Right lobe of liver (tissue), 6 donors: ENCODE measurements around the gene IQCB1. TPM values are rescaled to one million over a fixed set of nuclear protein-coding genes. Genes with fewer than 3 reads are reported as not detected.
"Not testable (repeated sequence)": the region's sequence is repeated elsewhere in the genome, so short reads cannot be mapped to it uniquely, and the experiment has no call there.

ENCODE experiments used
- ATAC-seq, 4 donors: fragments of 200-7000 bp; cut with Tn5 transposase; one replicate each; pipeline ENCODE4 v1.9.1; 2020; ENCODE audit warnings: mild to moderate bottlenecking in 4 of 4, moderate library complexity in 4 of 4
- DNase-seq, 3 donors: peaks; one replicate each; pipeline ENCODE4 v3.0.0-alpha.2; 2020
- H3K27ac ChIP-seq, 3 donors: fragments of 200-600 bp; one replicate each; pipeline ENCODE4 v1.8.0; 2022
- H3K27me3 ChIP-seq, 2 donors: fragments of 200-600 bp; one replicate each; pipeline ENCODE4 v1.8.0; 2022
- H3K36me3 ChIP-seq, 4 donors: fragments of 200-600 bp; sonication (generic) in 1 of 4; one replicate each; pipeline versions ENCODE4 v1.5.1 to v1.8.0; 2017 to 2022; ENCODE audit warnings: control low read depth in 1 of 4
- H3K4me1 ChIP-seq, 4 donors: fragments of 200-600 bp; sonication (generic) in 1 of 4; one replicate each; pipeline versions ENCODE4 v1.5.1 to v1.8.0; 2017 to 2022; ENCODE audit warnings: control low read depth in 1 of 4
- H3K4me3 ChIP-seq, 3 donors: fragments of 200-600 bp; one replicate each; pipeline ENCODE4 v1.8.0; 2022
- H3K9me3 ChIP-seq, 4 donors: fragments of 200-600 bp; sonication (generic) in 1 of 4; one replicate each; pipeline versions ENCODE4 v1.5.1 to v1.8.0; 2017 to 2022; ENCODE audit warnings: control low read depth in 1 of 4
- POLR2A ChIP-seq: fragments of 450-650 bp; IDR thresholded peaks from one replicate; pipeline ENCODE4 v1.6.1; 2017; ENCODE audit warnings: antibody characterized with exemption, mild to moderate bottlenecking
- WGBS: methylation state at CpG from one replicate; pipeline ENCODE4 v1.1.6; 2018; ENCODE audit warnings: low coverage, low lambda C conversion rate; ENCODE audit not compliant: insufficient coverage; ENCODE audit errors: missing lambda C conversion rate; 5-methylcytosine and 5-hydroxymethylcytosine counted together
- intact Hi-C, 2 donors: fragments of 100-400 bp; cut with DNase I; formaldehyde crosslinking; loops; one replicate each; pipeline versions ENCODE4 v1.11.2 to v1.14.1; 2022
- total RNA-seq, 6 experiments: library from RNA; depleted of rRNA in 2 of 6; stranded (reverse); fragments of >200 nt in 2 of 6; fragmentation: NEBNext Ultra II Directional in 3 of 6; extraction: Animal tissue kit (Norgen Biotek cat#: 25700) in 3 of 6; gene quantifications; one replicate each; pipeline versions ENCODE4 v1.1.0 to v1.2.4, GENCODE V29; 2016 to 2023
- TF ChIP-seq, protein P1 (sequence below), 4 donors: fragments of 200-600 bp in 3 of 4; fragments of 450-650 bp in 1 of 4; IDR thresholded peaks; one replicate each; pipeline versions ENCODE4 v1.5.1 to v1.8.0; 2016 to 2022; ENCODE audit warnings: antibody characterized with exemption in 4 of 4, mild to moderate bottlenecking in 2 of 4
- donor health status: DM: no; HTN: yes; CAD: no.
- donor health status: DM: no; HTN: no; CAD: no.
- donor health status: DM: no; HTN: no; CAD: no.
- donor health status: DM: no; HTN: yes; CAD: no.
- donor health status: DM: no; HTN: yes; CAD: no.

Gene IQCB1
- total RNA-seq, 6 experiments from 2014 or later: 3.6 to 8.8 (median 5.4) TPM

DNA sequence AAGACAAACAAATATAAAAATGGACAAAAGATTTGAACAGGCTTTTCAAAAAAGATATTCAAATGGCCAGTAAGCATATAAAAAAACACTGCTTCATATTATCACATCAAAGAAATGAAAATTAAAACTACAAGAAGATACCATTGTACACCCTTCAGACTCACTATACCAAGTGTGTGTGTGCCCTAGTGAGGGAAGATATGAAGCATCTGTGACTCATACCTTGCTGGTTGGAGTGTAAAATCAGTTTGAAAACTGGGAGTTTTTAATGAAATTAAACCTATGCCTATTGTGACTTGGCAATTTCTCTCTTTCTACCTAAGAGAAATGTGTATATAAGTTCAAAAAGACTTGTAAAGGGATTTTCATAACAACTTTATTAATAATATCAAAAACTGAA, 35.9 kb upstream of the IQCB1 start:
- Histone ChIP-seq H3K4me3 (no peak overlapping the region), H3K9me3 (no peaks in the 10 kb centered on the region), H3K27me3 (no peaks in the 10 kb centered on the region), H3K36me3 (no peaks in the 10 kb centered on the region), H3K4me1 (no peaks in the 10 kb centered on the region), H3K27ac (no peak overlapping the region)
- no peak for ATAC-seq
- intact Hi-C loops: no loop called here
- no peak for DNase-seq
- TF ChIP-seq, protein P1, sequence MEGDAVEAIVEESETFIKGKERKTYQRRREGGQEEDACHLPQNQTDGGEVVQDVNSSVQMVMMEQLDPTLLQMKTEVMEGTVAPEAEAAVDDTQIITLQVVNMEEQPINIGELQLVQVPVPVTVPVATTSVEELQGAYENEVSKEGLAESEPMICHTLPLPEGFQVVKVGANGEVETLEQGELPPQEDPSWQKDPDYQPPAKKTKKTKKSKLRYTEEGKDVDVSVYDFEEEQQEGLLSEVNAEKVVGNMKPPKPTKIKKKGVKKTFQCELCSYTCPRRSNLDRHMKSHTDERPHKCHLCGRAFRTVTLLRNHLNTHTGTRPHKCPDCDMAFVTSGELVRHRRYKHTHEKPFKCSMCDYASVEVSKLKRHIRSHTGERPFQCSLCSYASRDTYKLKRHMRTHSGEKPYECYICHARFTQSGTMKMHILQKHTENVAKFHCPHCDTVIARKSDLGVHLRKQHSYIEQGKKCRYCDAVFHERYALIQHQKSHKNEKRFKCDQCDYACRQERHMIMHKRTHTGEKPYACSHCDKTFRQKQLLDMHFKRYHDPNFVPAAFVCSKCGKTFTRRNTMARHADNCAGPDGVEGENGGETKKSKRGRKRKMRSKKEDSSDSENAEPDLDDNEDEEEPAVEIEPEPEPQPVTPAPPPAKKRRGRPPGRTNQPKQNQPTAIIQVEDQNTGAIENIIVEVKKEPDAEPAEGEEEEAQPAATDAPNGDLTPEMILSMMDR (IDR thresholded peaks at IDR 0.05): no peak
- no peak for TF ChIP-seq POLR2A

- H3K27me3 ChIP-seq: no peaks in the 10 kb centered on the region
- no peak overlapping the region for H3K27ac ChIP-seq
- no peaks in the 10 kb centered on the region for H3K9me3 ChIP-seq
- TF ChIP-seq POLR2A: no peak
- TF ChIP-seq, protein P1 (IDR thresholded peaks at IDR 0.05): no peak
- H3K36me3 ChIP-seq: no peaks in the 10 kb centered on the region
- no peaks in the 10 kb centered on the region for H3K4me1 ChIP-seq
- WGBS: 88% methylated on average over 1 of the region's 2 CpGs
- DNase-seq (no peak), ATAC-seq (no peak)
- no peak overlapping the region for H3K4me3 ChIP-seq
- intact Hi-C loops: no loop called here
These were observed 34.9 kb upstream of the IQCB1 start for GRCh38 chr3:121869736-121870135.

GRCh38 chr3:121863801-121864200, 28.9 kb upstream of the IQCB1 start:
- no peaks in the 10 kb centered on the region for H3K36me3 ChIP-seq
- no peak overlapping the region for H3K27ac ChIP-seq
- H3K4me1 ChIP-seq: no peaks in the 10 kb centered on the region
- no peaks in the 10 kb centered on the region for H3K9me3 ChIP-seq
- TF ChIP-seq POLR2A: no peak
- TF ChIP-seq, protein P1 (IDR thresholded peaks at IDR 0.05): no peak
- DNase-seq (no peak), ATAC-seq (no peak)
- H3K4me3 ChIP-seq: no peak overlapping the region
- no peaks in the 10 kb centered on the region for H3K27me3 ChIP-seq
- intact Hi-C loops: no loop called here

DNA sequence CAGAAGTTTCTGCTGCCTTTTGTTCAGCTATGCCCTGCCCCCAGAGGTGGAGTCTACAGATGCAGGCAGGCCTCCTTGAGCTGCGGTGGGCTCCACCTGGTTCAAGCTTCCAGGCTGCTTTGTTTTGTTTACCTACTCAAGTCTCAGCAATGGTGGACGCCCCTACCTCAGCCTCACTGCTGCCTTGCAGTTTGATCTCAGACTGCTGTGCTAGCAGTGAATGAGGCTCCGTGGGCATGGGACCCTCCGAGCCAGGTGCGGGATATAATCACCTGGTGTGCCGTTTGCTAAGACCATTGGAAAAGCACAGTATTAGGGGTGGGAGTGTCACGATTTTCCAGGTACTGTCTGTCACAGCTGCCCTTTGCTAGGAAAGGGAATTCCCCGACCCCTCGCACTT, 28.4 kb upstream of the IQCB1 start:
- not testable (repeated sequence) for ATAC-seq
- no CpG with 5 or more reads among the region's 9 CpGs for WGBS

DNA sequence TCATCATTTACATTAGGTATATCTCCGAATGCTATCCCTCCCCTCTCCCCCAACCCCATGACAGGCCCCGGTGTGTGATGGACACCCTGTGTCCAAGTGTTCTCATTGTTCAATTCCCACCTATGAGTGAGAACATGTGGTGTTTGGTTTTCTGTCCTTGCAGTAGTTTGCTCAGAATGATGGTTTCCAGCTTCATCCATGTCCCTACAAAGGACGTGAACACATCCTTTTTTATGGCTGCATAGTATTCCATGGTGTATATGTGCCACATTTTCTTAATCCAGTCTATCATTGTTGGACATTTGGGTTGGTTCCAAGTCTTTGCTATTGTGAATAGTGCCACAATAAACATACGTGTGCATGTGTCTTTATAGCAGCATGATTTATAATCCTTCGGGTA, 22.9 kb upstream of the IQCB1 start:
- intact Hi-C loops, H3K4me3 ChIP-seq, H3K4me1 ChIP-seq, H3K36me3 ChIP-seq, H3K27ac ChIP-seq, ATAC-seq, H3K27me3 ChIP-seq, DNase-seq, H3K9me3 ChIP-seq: not testable (repeated sequence)
- 77% methylated on average over 3 of the region's 5 CpGs for WGBS

More for the DNA sequence above, 28.4 kb upstream of the IQCB1 start:
- H3K4me3 ChIP-seq, H3K36me3 ChIP-seq, H3K4me1 ChIP-seq, H3K27me3 ChIP-seq, intact Hi-C loops, DNase-seq, H3K9me3 ChIP-seq, H3K27ac ChIP-seq: not testable (repeated sequence)

DNA sequence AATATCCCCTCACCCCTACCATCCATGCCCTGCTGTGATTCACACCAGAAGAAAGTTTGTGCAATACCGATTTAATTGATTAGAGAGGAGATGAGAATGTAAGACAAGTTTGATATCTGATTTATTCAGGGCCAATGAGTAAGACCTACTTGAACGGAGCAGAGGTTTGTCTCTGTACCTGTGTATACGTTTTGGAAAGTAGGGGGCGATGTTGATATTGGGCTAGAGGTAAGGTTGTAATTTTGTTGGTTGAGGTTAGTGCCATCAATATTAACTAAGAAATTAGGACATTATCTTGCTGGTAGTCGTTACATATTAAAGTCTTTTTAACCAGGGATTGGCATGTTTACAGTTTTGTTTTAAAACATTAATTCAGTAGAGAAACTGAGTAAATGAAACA, 20.7 kb upstream of the IQCB1 start:
- no peaks in the 10 kb centered on the region for H3K9me3 ChIP-seq
- no peak for ATAC-seq
- intact Hi-C loops: no loop called here
- H3K4me3 ChIP-seq: no peak overlapping the region
- H3K4me1 ChIP-seq: no peaks in the 10 kb centered on the region
- 42% methylated on average over 5 of the region's 5 CpGs for WGBS
- H3K27me3 ChIP-seq: no peaks in the 10 kb centered on the region
- H3K36me3 ChIP-seq: no peaks in the 10 kb centered on the region
- no peak for DNase-seq
- H3K27ac ChIP-seq: no peak overlapping the region
- TF ChIP-seq, protein P1 (IDR thresholded peaks at IDR 0.05): peak in 3 of 4 donors; percentile 16 to 31 (median 18)
- TF ChIP-seq POLR2A: no peak
